H1 (cell line): ENCODE data around the gene AMPD3. TPM values are rescaled to one million over a fixed set of nuclear protein-coding genes. Genes with fewer than 3 reads are reported as not detected.

Source experiments
- CTCF ChIA-PET: fragments of 300-600 bp; sonication (Branson Sonifier 250); formaldehyde crosslinking; loops from one replicate; lab custom pipeline; 2021; ENCODE audit not compliant: partially characterized antibody; lab: Charles Lee
- POLR2A ChIA-PET: fragments of 300-600 bp; sonication (Branson Sonifier 250); formaldehyde crosslinking; loops from one replicate; lab custom pipeline; 2021; ENCODE audit warnings: inconsistent platforms; ENCODE audit not compliant: partially characterized antibody; lab: Charles Lee
- DNase-seq, 2 experiments: peaks; one replicate each; pipeline versions ENCODE4 v3.0.0 to v3.0.0-alpha.2; 2010 to 2022; ENCODE audit warnings: low spot score in 2 of 2, low read depth in 1 of 2, mixed read lengths in 1 of 2
- FAIRE-seq: peaks from 2 replicates; lab custom pipeline; 2011; peaks lifted over from hg19 to GRCh38; lab: Jason Lieb, UNC
- H2AFZ ChIP-seq: 2 replicates; pipeline ENCODE4 v1.8.1; 2012; ENCODE audit warnings: low read length, inconsistent platforms
- H2AK5ac ChIP-seq: 2 replicates; pipeline ENCODE4 v1.6.1; 2013; ENCODE audit warnings: low read depth, low read length
- H2BK120ac ChIP-seq: replicated peaks from 2 replicates; pipeline ENCODE3; 2013; ENCODE audit warnings: low read depth, low read length, inconsistent platforms
- H2BK12ac ChIP-seq: 2 replicates; pipeline ENCODE4 v1.6.1; 2013; ENCODE audit warnings: low read depth, low read length
- H2BK15ac ChIP-seq: 2 replicates; pipeline ENCODE4 v1.6.1; 2013; ENCODE audit warnings: low read length
- H2BK20ac ChIP-seq: 2 replicates; pipeline ENCODE4 v1.6.1; 2013; ENCODE audit warnings: low read length
- H2BK5ac ChIP-seq: 2 replicates; pipeline ENCODE4 v1.6.1; 2013; ENCODE audit warnings: low read depth, low read length
- H3K14ac ChIP-seq: 2 replicates; pipeline ENCODE4 v1.6.1; 2013; ENCODE audit warnings: inconsistent platforms; ENCODE audit not compliant: insufficient read length
- H3K18ac ChIP-seq: 2 replicates; pipeline ENCODE4 v1.6.1; 2013; ENCODE audit warnings: low read length; ENCODE audit errors: extremely low read depth
- H3K23ac ChIP-seq: 2 replicates; pipeline ENCODE4 v1.6.1; 2013; ENCODE audit warnings: inconsistent platforms; ENCODE audit not compliant: insufficient read length
- H3K23me2 ChIP-seq: 2 replicates; pipeline ENCODE4 v1.6.1; 2013; ENCODE audit warnings: low read depth, low read length
- H3K27ac ChIP-seq: 2 replicates; pipeline ENCODE4 v1.6.1; 2011; ENCODE audit warnings: low read depth, low read length, inconsistent platforms
- H3K27me3 ChIP-seq, 4 experiments: replicated peaks in 1 of 4; 1 replicate in 1 of 4; 2 replicates in 3 of 4; pipeline versions ENCODE4 v1.6.1 to v1.8.1; 2011 to 2013; ENCODE audit warnings: low read length in 3 of 4, mild to moderate bottlenecking in 3 of 4, inconsistent platforms in 2 of 4, mixed read lengths in 2 of 4, moderate library complexity in 1 of 4; ENCODE audit not compliant: control insufficient read depth in 3 of 4, insufficient read depth in 3 of 4; ENCODE audit errors: extremely low read depth in 1 of 4
- H3K36me3 ChIP-seq, 4 experiments: 2 replicates each; pipeline versions ENCODE4 v1.6.1 to v1.8.1; 2011 to 2013; ENCODE audit warnings: mild to moderate bottlenecking in 4 of 4, low read length in 3 of 4, moderate library complexity in 2 of 4, control low read depth in 1 of 4, inconsistent platforms in 1 of 4; ENCODE audit not compliant: insufficient read depth in 4 of 4, control insufficient read depth in 2 of 4
- H3K4ac ChIP-seq: replicated peaks from 2 replicates; pipeline ENCODE3; 2013; ENCODE audit warnings: low read length, low read depth, mixed read lengths, inconsistent platforms; ENCODE audit not compliant: insufficient read length
- H3K4me1 ChIP-seq, 4 experiments: replicated peaks in 1 of 4; 1 replicate in 1 of 4; 2 replicates in 3 of 4; pipeline versions ENCODE4 v1.6.1 to v1.8.1; 2011 to 2013; ENCODE audit warnings: low read length in 3 of 4, inconsistent platforms in 2 of 4, mixed read lengths in 1 of 4; ENCODE audit not compliant: insufficient read depth in 4 of 4, control insufficient read depth in 3 of 4
- H3K4me2 ChIP-seq, 2 experiments: 2 replicates each; pipeline versions ENCODE4 v1.6.1 to v1.8.1; 2011 to 2013; ENCODE audit warnings: low read depth in 2 of 2, low read length in 2 of 2, control low read depth in 1 of 2, inconsistent platforms in 1 of 2, mild to moderate bottlenecking in 1 of 2; ENCODE audit not compliant: insufficient read depth in 1 of 2
- H3K4me3 ChIP-seq, 4 experiments: fragments of 200-600, 300-600 bp in 1 of 4; sonication (generic), shearing (Covaris generic), sonication (Bioruptor Twin) in 1 of 4; 2 replicates each; pipeline versions ENCODE4 v1.5.1 to v1.8.1; 2011 to 2016; ENCODE audit warnings: low read length in 4 of 4, low read depth in 3 of 4, control low read depth in 2 of 4, inconsistent platforms in 2 of 4, mild to moderate bottlenecking in 2 of 4, mixed read lengths in 1 of 4, moderate library complexity in 1 of 4; ENCODE audit not compliant: insufficient read depth in 2 of 4; ENCODE audit errors: extremely low read depth in 1 of 4
- H3K56ac ChIP-seq: replicated peaks from 2 replicates; pipeline ENCODE3; 2013; ENCODE audit warnings: low read depth, mild to moderate bottlenecking, mixed read lengths, low read length, inconsistent platforms; ENCODE audit not compliant: insufficient read length
- H3K79me1 ChIP-seq: 2 replicates; pipeline ENCODE4 v1.6.1; 2013; ENCODE audit warnings: low read depth, low read length, control low read depth
- H3K79me2 ChIP-seq, 2 experiments: 2 replicates each; pipeline versions ENCODE4 v1.6.1 to v1.8.1; 2012 to 2013; ENCODE audit warnings: low read length in 2 of 2, mild to moderate bottlenecking in 2 of 2, inconsistent platforms in 1 of 2; ENCODE audit not compliant: insufficient read depth in 2 of 2, control insufficient read depth in 1 of 2
- H3K9ac ChIP-seq, 4 experiments: replicated peaks in 1 of 4; 1 replicate in 1 of 4; 2 replicates in 3 of 4; pipeline versions ENCODE4 v1.6.1 to v1.8.1; 2011 to 2013; ENCODE audit warnings: low read depth in 3 of 4, low read length in 3 of 4, control low read depth in 2 of 4, mild to moderate bottlenecking in 2 of 4, moderate library complexity in 2 of 4, inconsistent platforms in 1 of 4; ENCODE audit errors: extremely low read depth in 1 of 4
- H3K9me3 ChIP-seq, 2 experiments: 2 replicates each; pipeline versions ENCODE4 v1.6.1 to v1.8.1; 2012 to 2013; ENCODE audit warnings: mild to moderate bottlenecking in 2 of 2, moderate library complexity in 2 of 2, control low read depth in 1 of 2, inconsistent platforms in 1 of 2, low read depth in 1 of 2, low read length in 1 of 2, mixed read lengths in 1 of 2; ENCODE audit not compliant: insufficient read depth in 2 of 2
- H4K20me1 ChIP-seq, 2 experiments: replicated peaks in 1 of 2; 2 replicates each; pipeline versions ENCODE3 to v1.8.1; 2011 to 2013; ENCODE audit warnings: inconsistent platforms in 2 of 2, low read length in 2 of 2, mild to moderate bottlenecking in 1 of 2; ENCODE audit not compliant: insufficient read depth in 2 of 2, control insufficient read depth in 1 of 2
- H4K5ac ChIP-seq: 2 replicates; pipeline ENCODE4 v1.6.1; 2013; ENCODE audit warnings: low read length, low read depth, mixed read lengths, inconsistent platforms; ENCODE audit not compliant: insufficient read length
- H4K8ac ChIP-seq: 2 replicates; pipeline ENCODE4 v1.8.0; 2013; ENCODE audit warnings: mild to moderate bottlenecking, moderate library complexity, low read length, inconsistent platforms; ENCODE audit not compliant: insufficient read depth; ENCODE audit errors: extremely low read depth
- H4K91ac ChIP-seq: replicated peaks from 2 replicates; pipeline ENCODE3; 2013; ENCODE audit warnings: low read length, mixed read lengths, inconsistent platforms; ENCODE audit not compliant: insufficient read length
- CHD1 ChIP-seq: IDR thresholded peaks from 2 replicates; pipeline ENCODE4 v1.6.1; 2012; ENCODE audit warnings: low read depth, low read length, improper control_type of control experiment
- HDAC2 ChIP-seq, 2 experiments: fragments of 300-600 bp in 1 of 2; sonication (generic) in 1 of 2; IDR thresholded peaks; 2 replicates each; pipeline ENCODE4 v1.6.1; 2011 to 2012; ENCODE audit warnings: low read depth in 2 of 2, low read length in 2 of 2, mild to moderate bottlenecking in 2 of 2, moderate library complexity in 2 of 2, borderline replicate concordance in 1 of 2, inconsistent platforms in 1 of 2
- KDM5A ChIP-seq: fragments of 200-600 bp; IDR thresholded peaks from 2 replicates; pipeline ENCODE4 v1.7.1; 2012; ENCODE audit warnings: mild to moderate bottlenecking, low read length, inconsistent platforms, mixed read lengths
- RAD21 ChIP-seq, 2 experiments: IDR thresholded peaks in 1 of 2; conservative IDR thresholded peaks in 1 of 2; 2 replicates each; pipeline ENCODE4 v1.6.1; 2011; ENCODE audit warnings: low read depth in 2 of 2, low read length in 2 of 2, improper control_type of control experiment in 1 of 2, inconsistent platforms in 1 of 2, mild to moderate bottlenecking in 1 of 2, moderate library complexity in 1 of 2
- SP1 ChIP-seq: IDR thresholded peaks from 2 replicates; pipeline ENCODE4 v1.6.1; 2011; ENCODE audit warnings: low read depth, low read length
- SP4 ChIP-seq: IDR thresholded peaks from 2 replicates; pipeline ENCODE4 v1.6.1; 2012; ENCODE audit warnings: low read length, inconsistent platforms
- SUZ12 ChIP-seq: fragments of 200-600 bp; sonication (generic); IDR thresholded peaks from 2 replicates; pipeline ENCODE4 v1.6.1; 2012; ENCODE audit warnings: mild to moderate bottlenecking, inconsistent platforms, low read length, moderate library complexity, mixed read lengths
- WGBS, 2 experiments: shearing (Covaris generic) in 1 of 2; methylation state at CpG; one replicate each; pipeline versions ENCODE4 v1.1.6 to v1.1.7; 2013 to 2015; ENCODE audit warnings: low lambda C conversion rate in 2 of 2, mixed read lengths in 2 of 2, inconsistent platforms in 1 of 2, low coverage in 1 of 2, missing lambda C conversion rate in 1 of 2; ENCODE audit not compliant: insufficient replicate concordance in 2 of 2, insufficient coverage in 1 of 2, insufficient read length in 1 of 2; ENCODE audit errors: extremely low coverage in 1 of 2, missing lambda C conversion rate in 1 of 2; 5-methylcytosine and 5-hydroxymethylcytosine counted together
- polyA plus RNA-seq, 7 experiments: library from polyadenylated mRNA; depleted of rRNA in 3 of 7; stranded (reverse) in 5 of 7; unstranded in 2 of 7; fragments of >200 nt in 5 of 7; fragments of 200-250 nt in 2 of 7; gene quantifications; 1 replicate in 5 of 7; 2 replicates in 1 of 7; 4 replicates in 1 of 7; pipeline versions ENCODE4 v1.2.1 to v1.2.3, GENCODE V29; 2011 to 2013; ENCODE audit warnings: missing spikeins in 2 of 7, mixed read lengths in 2 of 7
- total RNA-seq: library from RNA; stranded (reverse); fragmentation: NEBNext Ultra II Directional; extraction: Animal tissue kit (Norgen Biotek cat#: 25700); gene quantifications from 2 replicates; pipeline ENCODE4 v1.2.1, GENCODE V29; 2021
- TF ChIP-seq, protein P1 (sequence below): IDR thresholded peaks from 2 replicates; pipeline ENCODE4 v1.6.1; 2012; ENCODE audit warnings: inconsistent platforms

AMPD3 gene
- total and polyA plus RNA-seq, 2 of the 8 experiments (the other 6 are each of a cell fraction or from before 2014, with no cell fraction given): 4.0 to 6.3 TPM

DNA sequence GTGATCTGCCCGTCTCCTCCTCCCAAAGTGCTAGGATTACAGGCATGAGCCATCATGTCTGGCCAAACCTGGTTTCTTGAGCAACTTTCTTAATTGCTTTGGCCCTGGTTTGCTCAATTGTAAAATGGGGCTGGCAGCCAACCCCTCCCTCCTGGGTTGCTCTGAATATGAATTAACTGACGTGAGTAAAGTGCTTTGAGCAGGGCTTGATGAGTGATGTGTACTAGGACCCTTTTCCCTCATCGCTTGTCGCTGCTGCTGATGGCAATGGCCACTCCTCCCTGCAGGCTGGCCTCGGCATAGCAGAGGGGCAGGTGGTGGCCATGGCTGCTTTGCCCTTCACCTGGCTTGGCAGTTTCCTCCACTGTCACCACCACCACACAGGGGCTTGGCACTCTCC lies 44.4 kb downstream of the AMPD3 start:
- H4K8ac ChIP-seq: no peak overlapping the region
- FAIRE-seq: no peak
- POLR2A ChIA-PET: interaction anchor here (1.6 kb wide), 1 partner anchor 11 kb away, joined by 5 read pairs; no protein-coding TSS in a partner anchor

More for the DNA sequence above, 44.4 kb downstream of the AMPD3 start:
- Histone ChIP-seq H3K27me3 (no peaks in the 10 kb centered on the region; a peak in 1 of 7 replicates), H4K20me1 (peaks cover 0 to 9% of the 10 kb centered on the region in 2 experiments), H3K27ac (no peak overlapping the region), H2BK5ac (no peak overlapping the region; the same call in 1 of the 2 replicates), H3K79me2 (no peaks in the 10 kb centered on the region), H3K36me3 (no peaks in the 10 kb centered on the region; a peak in 2 of 8 replicates), H3K9ac (no peak overlapping the region), H2BK120ac (no peak overlapping the region), H3K18ac (no peak overlapping the region), H2AK5ac (no peak overlapping the region), H4K5ac (no peak overlapping the region), H2BK12ac (no peak overlapping the region), H3K56ac (no peak overlapping the region), H3K4me2 (no peak overlapping the region), H3K9me3 (no peaks in the 10 kb centered on the region), H2BK20ac (no peak overlapping the region), H2BK15ac (no peak overlapping the region), H3K23ac (no peak overlapping the region), H3K14ac (no peak overlapping the region), H3K4me1 (0 out of 7 replicates have a peak, but pooled peaks cover 0 to 3% (median 0%) of the 10 kb centered on the region in 4 experiments), H4K91ac (no peak overlapping the region), H3K4ac (no peak overlapping the region), H2AFZ (no peak overlapping the region), H3K79me1 (no peaks in the 10 kb centered on the region), H3K4me3 (no peak overlapping the region), H3K23me2 (no peaks in the 10 kb centered on the region)
- TF ChIP-seq RAD21 (IDR thresholded peaks at IDR 0.05 in 1 of 2, conservative IDR thresholded peaks at IDR 0.05 in 1 of 2; ENCODE audit: low read depth in 2 of 2, low read length in 2 of 2): no peak
- TF ChIP-seq CHD1: no peak
- TF ChIP-seq HDAC2 (IDR thresholded peaks at IDR 0.05; ENCODE audit: borderline replicate concordance in 1 of 2, low read depth in 2 of 2, low read length in 2 of 2): no peak
- no peak for TF ChIP-seq SP4
- TF ChIP-seq KDM5A: no peak
- TF ChIP-seq SP1: no peak
- TF ChIP-seq, protein P1, sequence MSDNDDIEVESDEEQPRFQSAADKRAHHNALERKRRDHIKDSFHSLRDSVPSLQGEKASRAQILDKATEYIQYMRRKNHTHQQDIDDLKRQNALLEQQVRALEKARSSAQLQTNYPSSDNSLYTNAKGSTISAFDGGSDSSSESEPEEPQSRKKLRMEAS: no peak
- no peak for TF ChIP-seq SUZ12
- WGBS, 2 experiments: 96% methylated on average over 5 of the region's 5 CpGs; no CpG with 5 or more reads in 1 of the 2 experiments
- DNase-seq: no peak
- CTCF ChIA-PET: interaction anchor here (1.6 to 2.7 kb wide), 3 partner anchors 8 to 88 kb away, joined by 3 to 16 read pairs (median 6); no protein-coding TSS in a partner anchor
